Measurements from ENCODE around the gene GREM2.

Gene GREM2

DNA sequence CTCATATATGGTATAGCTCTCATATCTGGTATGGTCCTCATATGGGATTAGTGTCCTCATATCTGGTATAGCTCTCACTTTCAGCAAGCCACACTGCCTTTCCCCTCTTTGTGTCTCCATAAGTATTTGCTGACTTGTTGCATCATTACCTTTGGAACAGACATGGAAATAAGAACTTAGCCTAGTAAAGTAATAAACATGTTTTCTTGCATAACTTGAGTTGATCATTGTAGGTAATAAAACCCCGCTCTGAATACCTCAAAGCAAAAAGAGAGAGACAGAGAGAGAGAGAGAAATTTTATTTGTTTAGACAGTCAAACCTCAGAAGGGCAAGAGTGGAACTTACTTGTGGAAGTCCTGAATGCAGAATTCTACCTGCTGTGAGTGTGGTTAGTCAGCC, 170.3 kb downstream of the GREM2 start:
- no peak for DNase-seq
- H3K9me3 Mint-ChIP-seq = no peaks in the 10 kb centered on the region
- H3K4me3 Mint-ChIP-seq = no peak overlapping the region
- no peak overlapping the region for H3K27ac Mint-ChIP-seq
- no peaks in the 10 kb centered on the region for H3K4me1 Mint-ChIP-seq
- peaks cover 2% of the 10 kb centered on the region for H3K27me3 Mint-ChIP-seq
- no peaks in the 10 kb centered on the region for H3K36me3 Mint-ChIP-seq (ENCODE audit: low read depth)
- ATAC-seq = no peak
